Small intestine (tissue), 7 donors: ENCODE results near the gene MTMR4. TPM values are rescaled to one million over a fixed set of nuclear protein-coding genes. Genes with fewer than 3 reads are reported as not detected.

Source experiments
- DNase-seq, 2 donors: peaks; one replicate each; pipeline versions ENCODE4 v3.0.0 to v3.0.0-alpha.2; 2013
- FAIRE-seq: peaks from 2 replicates; lab custom pipeline; 2012; peaks lifted over from hg19 to GRCh38; lab: Jason Lieb, UNC
- H3K27ac ChIP-seq, 3 donors: one replicate each; pipeline ENCODE4 v1.5.1; 2013; ENCODE audit warnings: low read length in 2 of 3, mild to moderate bottlenecking in 2 of 3, control low read depth in 1 of 3, inconsistent platforms in 1 of 3, low read depth in 1 of 3, moderate library complexity in 1 of 3
- H3K27me3 ChIP-seq, 3 donors: one replicate each; pipeline ENCODE4 v1.6.1; 2013; ENCODE audit warnings: low read length in 3 of 3, inconsistent platforms in 1 of 3; ENCODE audit not compliant: control insufficient read depth in 3 of 3, insufficient read depth in 3 of 3
- H3K36me3 ChIP-seq, 3 donors: one replicate each; pipeline ENCODE4 v1.6.1; 2013; ENCODE audit warnings: low read length in 3 of 3, inconsistent platforms in 1 of 3, low read depth in 1 of 3, mild to moderate bottlenecking in 1 of 3, moderate library complexity in 1 of 3; ENCODE audit not compliant: control insufficient read depth in 3 of 3, insufficient read depth in 2 of 3
- H3K4me1 ChIP-seq, 3 donors: one replicate each; pipeline ENCODE4 v1.6.1; 2013; ENCODE audit warnings: low read length in 2 of 3, inconsistent platforms in 1 of 3, low read depth in 1 of 3, mild to moderate bottlenecking in 1 of 3, moderate library complexity in 1 of 3; ENCODE audit not compliant: control insufficient read depth in 3 of 3, insufficient read depth in 2 of 3
- H3K4me3 ChIP-seq, 3 donors: one replicate each; pipeline ENCODE4 v1.5.1; 2013; ENCODE audit warnings: low read length in 3 of 3, control low read depth in 1 of 3, inconsistent platforms in 1 of 3, low read depth in 1 of 3, mild to moderate bottlenecking in 1 of 3, moderate library complexity in 1 of 3
- H3K9me3 ChIP-seq, 2 donors: one replicate each; pipeline ENCODE4 v1.6.1; 2013; ENCODE audit warnings: low read depth in 1 of 2, low read length in 1 of 2; ENCODE audit not compliant: control insufficient read depth in 2 of 2, insufficient read depth in 1 of 2
- WGBS, 3 donors: extraction: QIAGEN DNeasy Blood & Tissue Kit; methylation state at CpG; one replicate each; pipeline ENCODE4 v1.1.7; 2013; 5-methylcytosine and 5-hydroxymethylcytosine counted together
- polyA plus RNA-seq, 4 donors: library from polyadenylated mRNA; stranded (reverse) in 3 of 4; unstranded in 1 of 4; fragments of 200-250 nt in 3 of 4; fragments of 120-200 nt in 1 of 4; gene quantifications; one replicate each; pipeline versions ENCODE4 v1.2.1 to v1.2.3, GENCODE V29; 2013
- donor health status: healthy with polysubstance abuse.
- donor health status: control.
- donor health status: control.
- donor health status: Bipolar disorder and iron deficiency.
- donor health status: healthy.

The MTMR4 gene
- polyA plus RNA-seq, 4 donors, result 15.4 to 77.4 (median 20.6) TPM

DNA sequence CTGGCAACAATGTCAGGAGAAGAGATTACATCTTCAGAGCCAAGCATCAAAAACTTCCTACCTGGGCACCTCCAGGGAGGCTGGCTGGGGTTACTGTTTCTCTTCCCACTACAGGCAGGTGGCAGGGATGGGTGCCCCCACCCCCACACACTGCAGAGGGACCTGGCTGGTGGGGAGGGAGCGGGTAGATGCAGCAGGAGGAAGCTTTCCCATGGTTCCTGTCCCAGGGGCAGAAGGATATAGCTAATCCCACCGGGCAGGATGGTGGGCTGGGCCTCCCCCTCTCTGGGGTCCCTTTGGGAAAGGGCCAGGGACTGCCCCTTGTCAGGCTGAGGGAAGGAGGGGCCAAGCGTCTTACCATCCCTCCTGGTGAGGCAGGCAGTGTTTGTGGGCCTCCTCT lies 16.7 kb upstream of the MTMR4 start:
- H3K9me3 ChIP-seq, result no peaks in the 10 kb centered on the region
- FAIRE-seq (no peak), DNase-seq (no peak)
- WGBS, 3 donors, result 31 to 43% (median 36%) methylated on average over 3 of the region's 3 CpGs
- no peak overlapping the region for H3K27ac ChIP-seq
- no peaks in the 10 kb centered on the region for H3K36me3 ChIP-seq
- peaks cover 0 to 36% (median 0%) of the 10 kb centered on the region in 3 donors for H3K27me3 ChIP-seq
- peaks cover 0 to 9% (median 0%) of the 10 kb centered on the region in 3 donors for H3K4me1 ChIP-seq
- H3K4me3 ChIP-seq, result peak overlapping the region in 2 of 3 donors; percentile 32 to 50

DNA sequence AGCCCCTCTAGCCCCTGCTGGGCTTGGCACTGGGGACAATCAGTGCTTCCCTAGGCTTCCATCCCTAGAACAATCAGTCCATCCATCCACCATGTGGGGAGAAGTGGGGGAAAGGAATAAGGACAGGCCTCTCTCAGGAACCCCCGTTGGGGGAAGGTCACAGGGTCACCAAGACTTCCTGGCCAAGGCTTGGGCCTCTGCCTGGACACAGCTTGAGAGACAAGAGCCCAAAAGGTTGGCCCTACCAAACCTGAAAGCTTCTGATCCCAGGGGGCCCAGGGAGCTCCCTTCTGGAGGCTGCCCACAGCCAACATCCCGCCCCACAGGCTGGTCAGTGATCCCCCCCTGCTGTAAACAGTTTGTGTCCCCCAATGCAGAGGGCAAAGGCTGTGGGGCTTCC lies 16.2 kb upstream of the MTMR4 start:
- WGBS, 3 donors, result 61 to 76% (median 74%) methylated on average over 2 of the region's 2 CpGs
- FAIRE-seq (no peak), DNase-seq (no peak)
- Histone ChIP-seq H3K9me3 (no peaks in the 10 kb centered on the region), H3K27ac (no peak overlapping the region), H3K27me3 (peaks cover 0 to 36% (median 0%) of the 10 kb centered on the region in 3 donors), H3K4me1 (peaks cover 0 to 14% (median 0%) of the 10 kb centered on the region in 3 donors), H3K4me3 (no peak overlapping the region), H3K36me3 (no peaks in the 10 kb centered on the region)

DNA sequence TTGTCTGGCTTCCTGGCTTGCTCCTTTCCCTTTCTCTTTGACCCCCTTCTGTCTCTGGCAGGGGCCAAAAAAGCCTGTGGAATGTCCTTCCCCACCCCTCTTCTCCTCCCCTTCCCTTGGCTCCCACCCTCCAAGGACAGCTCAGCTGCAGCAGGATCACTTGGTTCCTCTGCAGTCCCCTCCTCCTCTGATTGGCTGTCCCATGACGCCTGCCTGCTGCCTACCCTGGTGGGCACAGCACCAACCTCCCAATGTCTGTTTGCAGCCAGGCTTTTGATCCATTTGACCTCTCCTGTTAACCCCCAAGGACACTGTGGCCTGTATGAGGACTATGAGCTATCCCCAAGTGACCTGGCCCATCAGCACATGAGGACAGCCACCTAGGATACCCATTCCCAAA lies 14.8 kb upstream of the MTMR4 start:
- Histone ChIP-seq H3K4me3 (no peak overlapping the region), H3K27ac (no peak overlapping the region), H3K4me1 (peaks cover 0 to 22% (median 0%) of the 10 kb centered on the region in 3 donors), H3K9me3 (no peaks in the 10 kb centered on the region), H3K36me3 (peaks cover 0 to 3% (median 0%) of the 10 kb centered on the region in 3 donors), H3K27me3 (peaks cover 0 to 36% (median 0%) of the 10 kb centered on the region in 3 donors)
- WGBS, 3 donors, result 47 to 67% (median 63%) methylated on average over 1 of the region's 1 CpG
- DNase-seq (no peak), FAIRE-seq (no peak)

DNA sequence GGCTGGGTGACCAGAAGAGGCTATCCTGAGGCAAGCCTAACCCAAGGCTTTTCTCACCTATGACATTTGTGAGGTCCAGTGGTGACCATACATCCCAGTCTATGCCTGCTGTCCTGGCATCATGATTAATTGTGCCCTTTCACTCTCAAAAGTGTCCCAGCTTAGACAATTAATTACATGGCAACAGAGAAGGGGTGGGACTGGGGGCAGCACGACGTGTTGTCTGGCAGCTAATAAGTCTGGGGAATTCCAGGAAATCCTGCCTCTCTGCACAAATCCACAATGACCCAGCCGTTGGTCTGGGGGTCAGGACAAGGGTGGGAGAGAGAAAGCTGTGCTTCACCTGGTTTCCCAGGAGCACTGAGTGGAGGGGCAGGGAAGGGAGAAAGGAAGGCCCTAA lies 14.0 kb upstream of the MTMR4 start:
- WGBS, 3 donors, result 30 to 39% (median 32%) methylated on average over 3 of the region's 3 CpGs
- Histone ChIP-seq H3K27ac (peak overlapping the region in 1 of 3 donors; percentile 50), H3K4me1 (peaks cover 0 to 22% (median 0%) of the 10 kb centered on the region in 3 donors)

DNA sequence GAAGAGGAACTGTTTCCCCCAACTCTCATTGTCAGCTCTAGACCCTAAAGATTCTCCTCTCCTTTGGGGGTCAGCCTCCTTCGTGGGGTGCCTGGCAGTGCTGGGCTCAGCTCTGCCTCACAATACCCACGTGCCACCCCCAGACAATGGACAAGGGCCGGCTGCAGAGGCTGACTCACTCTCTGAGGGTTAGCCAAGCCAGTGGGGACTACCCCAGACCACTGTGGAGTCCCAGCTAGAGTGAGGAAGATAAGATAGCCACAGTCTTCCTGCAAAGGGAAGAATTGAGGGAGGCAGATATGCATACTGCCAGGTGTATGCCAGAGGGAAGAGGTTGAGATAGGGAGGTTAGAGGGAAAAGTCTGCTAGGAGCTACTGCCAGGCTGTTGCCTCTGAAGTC lies 13.5 kb upstream of the MTMR4 start:
- peak overlapping the region in 1 of 3 donors; percentile 50 for H3K27ac ChIP-seq

More for the DNA sequence above, 14.0 kb upstream of the MTMR4 start:
- Histone ChIP-seq H3K4me3 (no peak overlapping the region), H3K36me3 (peaks cover 0 to 3% (median 0%) of the 10 kb centered on the region in 3 donors), H3K9me3 (no peaks in the 10 kb centered on the region), H3K27me3 (peaks cover 0 to 34% (median 0%) of the 10 kb centered on the region in 3 donors)
- FAIRE-seq (no peak), DNase-seq (no peak)

DNA sequence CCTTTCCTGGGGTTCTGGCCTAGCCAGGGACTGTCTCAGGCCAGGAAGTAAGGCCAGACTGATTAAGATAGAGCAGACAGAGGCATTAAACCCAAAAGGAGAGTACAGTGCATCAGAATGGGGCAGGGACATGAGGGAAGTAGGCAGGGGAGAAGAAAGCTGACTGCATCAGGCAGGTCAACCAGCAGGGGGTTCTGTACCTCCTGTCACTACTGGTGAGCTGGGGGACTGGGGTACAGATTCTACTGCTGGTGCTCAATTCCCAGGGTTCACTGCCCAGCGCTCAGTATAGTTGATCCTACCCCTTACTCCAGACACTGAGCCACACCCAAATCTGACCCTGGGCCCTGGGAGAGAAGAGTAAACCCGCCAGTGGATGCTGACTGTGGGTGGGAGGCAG lies 12.9 kb upstream of the MTMR4 start:
- Histone ChIP-seq H3K27ac (peak overlapping the region in 2 of 3 donors; percentile 45 to 67), H3K27me3 (peaks cover 0 to 23% (median 0%) of the 10 kb centered on the region in 3 donors), H3K4me3 (no peak overlapping the region), H3K4me1 (peaks cover 0 to 17% (median 0%) of the 10 kb centered on the region in 3 donors), H3K9me3 (no peaks in the 10 kb centered on the region), H3K36me3 (peaks cover 0 to 3% (median 0%) of the 10 kb centered on the region in 3 donors)
- FAIRE-seq (no peak), DNase-seq (no peak)
- 71 to 86% (median 75%) methylated on average over 2 of the region's 2 CpGs for WGBS, 3 donors

More for the DNA sequence above, 13.5 kb upstream of the MTMR4 start:
- DNase-seq, result no peak
- H3K4me1 ChIP-seq, result peaks cover 0 to 22% (median 0%) of the 10 kb centered on the region in 3 donors
- H3K36me3 ChIP-seq, result peaks cover 0 to 3% (median 0%) of the 10 kb centered on the region in 3 donors
- 51 to 64% (median 56%) methylated on average over 3 of the region's 3 CpGs for whole genome bisulfite sequencing, 3 donors
- peaks cover 0 to 30% (median 0%) of the 10 kb centered on the region in 3 donors for H3K27me3 ChIP-seq
- no peak overlapping the region for H3K4me3 ChIP-seq
- FAIRE-seq, result no peak
- no peaks in the 10 kb centered on the region for H3K9me3 ChIP-seq

DNA sequence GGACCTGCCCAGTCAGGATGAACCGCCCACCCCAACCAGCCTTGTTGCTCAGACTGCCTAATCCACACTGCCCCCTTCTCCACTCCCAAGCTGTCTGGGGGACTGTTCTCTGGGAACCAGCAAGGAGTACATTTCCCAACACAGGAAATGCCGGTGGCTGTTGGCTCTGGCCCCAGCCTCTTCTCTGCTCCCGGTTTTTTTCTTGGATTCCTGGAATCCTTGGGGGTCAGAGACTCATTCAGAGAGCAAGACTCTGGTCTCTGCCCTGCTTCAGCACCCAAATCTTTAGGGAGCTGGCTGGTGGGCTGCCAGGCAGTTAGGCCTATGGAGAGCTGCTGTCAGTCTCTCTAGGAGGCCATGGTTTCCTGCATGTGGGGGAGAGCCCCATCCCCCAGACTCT lies 10.8 kb upstream of the MTMR4 start:
- FAIRE-seq (no peak), DNase-seq (peak in 1 of 2 donors; percentile 35)
- Histone ChIP-seq H3K4me1 (peaks cover 0 to 14% (median 2%) of the 10 kb centered on the region in 3 donors), H3K36me3 (peaks cover 0 to 3% (median 0%) of the 10 kb centered on the region in 3 donors), H3K9me3 (no peaks in the 10 kb centered on the region), H3K27ac (peak overlapping the region in 2 of 3 donors; percentile 61 to 62), H3K27me3 (peaks cover 0 to 7% (median 0%) of the 10 kb centered on the region in 3 donors), H3K4me3 (peak overlapping the region in 1 of 3 donors; percentile 18)
- 48 to 67% (median 65%) methylated on average over 3 of the region's 3 CpGs for whole genome bisulfite sequencing, 3 donors

DNA sequence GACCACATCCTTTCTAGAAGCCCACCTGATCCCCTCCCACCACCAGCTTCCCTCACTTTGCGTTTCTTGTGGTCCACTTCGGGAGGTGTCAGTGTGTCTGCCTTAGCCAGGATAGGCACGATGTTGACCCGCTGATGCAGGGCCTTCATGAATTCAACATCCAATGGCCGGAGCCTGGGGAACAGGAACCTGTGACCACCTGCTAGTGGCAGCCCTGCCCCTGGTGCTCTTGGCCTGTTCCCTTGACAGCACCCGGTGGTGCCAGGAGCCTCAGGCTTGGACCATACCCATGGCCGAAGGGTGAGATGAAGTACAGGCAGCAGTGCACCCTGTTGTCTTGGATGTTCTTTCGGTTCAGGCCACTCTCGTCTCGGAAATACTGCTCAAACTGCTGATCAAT lies 7.2 kb upstream of the MTMR4 start:
- FAIRE-seq, result no peak
- Histone ChIP-seq H3K27ac (no peak overlapping the region), H3K27me3 (no peaks in the 10 kb centered on the region), H3K4me3 (no peak overlapping the region), H3K36me3 (peaks cover 0 to 3% (median 0%) of the 10 kb centered on the region in 3 donors), H3K9me3 (no peaks in the 10 kb centered on the region), H3K4me1 (peaks cover 0 to 21% (median 6%) of the 10 kb centered on the region in 3 donors)
- 91 to 96% (median 96%) methylated on average over 10 of the region's 10 CpGs for WGBS, 3 donors
- DNase-seq, result no peak
